PC-3 (cell line): ENCODE measurements around the gene MACROH2A1. TPM values are rescaled to one million over a fixed set of nuclear protein-coding genes. Genes with fewer than 3 reads are reported as not detected.

Experiments
- ATAC-seq: fragments of 200-7000 bp; cut with Tn5 transposase; 2 replicates; pipeline ENCODE4 v1.9.1; 2020; ENCODE audit warnings: mild to moderate bottlenecking, moderate library complexity
- Bru-seq: library from RNA; stranded (reverse); fragments of 400-500 nt; gene quantifications from one replicate; lab custom pipeline; 2021; lab: Mats Ljungman, UMichigan
- BruChase-seq, 2 experiments: library from RNA; stranded (reverse); fragments of 400-500 nt; gene quantifications; one replicate each; lab custom pipeline; 2021; lab: Mats Ljungman, UMichigan
- BruUV-seq: library from RNA; stranded (reverse); fragments of 400-500 nt; replicated peaks from 2 replicates; lab custom pipeline; 2021; lab: Mats Ljungman, UMichigan
- CTCF ChIA-PET: fragments of 300-600 bp; sonication (Branson Sonifier 250); formaldehyde crosslinking; loops from one replicate; lab custom pipeline; 2022; ENCODE audit warnings: antibody characterized with exemption; lab: Charles Lee
- POLR2A ChIA-PET: fragments of 300-600 bp; sonication (Branson Sonifier 250); formaldehyde crosslinking; loops from one replicate; lab custom pipeline; 2022; ENCODE audit warnings: antibody characterized with exemption; ENCODE audit not compliant: unreplicated experiment; lab: Charles Lee
- DNase-seq: peaks from one replicate; pipeline ENCODE4 v3.0.0-alpha.2; 2015
- H2AFZ ChIP-seq: fragments of 300-600 bp; sonication (generic); 2 replicates; pipeline ENCODE4 v1.6.0; 2016; ENCODE audit warnings: antibody characterized with exemption, low read length
- H3F3A ChIP-seq: fragments of 300-600 bp; sonication (generic); one replicate; pipeline ENCODE4 v1.6.0; 2017; ENCODE audit warnings: antibody characterized with exemption, low read length, control low read depth, mild to moderate bottlenecking; ENCODE audit not compliant: unreplicated experiment
- H3K27ac ChIP-seq: fragments of 300-600 bp; sonication (generic); 2 replicates; pipeline ENCODE4 v1.5.1; 2016; ENCODE audit warnings: mild to moderate bottlenecking, low read length
- H3K27me3 ChIP-seq: fragments of 300-600 bp; sonication (generic); 2 replicates; pipeline ENCODE4 v1.6.1; 2016; ENCODE audit warnings: low read length, mixed read lengths
- H3K36me3 ChIP-seq: fragments of 300-600 bp; sonication (generic); 2 replicates; pipeline ENCODE4 v1.6.1; 2016; ENCODE audit warnings: low read depth, mixed run types, low read length, mixed read lengths
- H3K4me1 ChIP-seq: fragments of 300-600 bp; sonication (generic); 2 replicates; pipeline ENCODE4 v1.5.1; 2016; ENCODE audit warnings: low read length; ENCODE audit not compliant: insufficient read depth
- H3K4me2 ChIP-seq: fragments of 300-600 bp; sonication (generic); 2 replicates; pipeline ENCODE4 v1.6.0; 2016; ENCODE audit warnings: low read length
- H3K4me3 ChIP-seq: fragments of 300-600 bp; sonication (generic); 2 replicates; pipeline ENCODE4 v1.5.1; 2016; ENCODE audit warnings: mild to moderate bottlenecking, low read length, mixed read lengths
- H3K79me2 ChIP-seq: fragments of 300-600 bp; sonication (generic); 2 replicates; pipeline ENCODE4 v1.6.1; 2017; ENCODE audit warnings: low read length, mixed read lengths
- H3K9ac ChIP-seq: fragments of 300-600 bp; sonication (generic); 2 replicates; pipeline ENCODE4 v1.6.0; 2016; ENCODE audit warnings: mild to moderate bottlenecking, low read length
- H3K9me2 ChIP-seq: fragments of 300-600 bp; sonication (generic); replicated peaks from 2 replicates; pipeline ENCODE4 v1.6.1; 2016; ENCODE audit warnings: mixed run types, low read length, mixed read lengths
- H3K9me3 ChIP-seq: fragments of 300-600 bp; sonication (generic); 2 replicates; pipeline ENCODE4 v1.6.1; 2016; ENCODE audit warnings: low read length, mixed read lengths
- H4K20me1 ChIP-seq: fragments of 300-600 bp; sonication (generic); 2 replicates; pipeline ENCODE4 v1.6.1; 2016; ENCODE audit warnings: low read length, mixed read lengths
- CTCF ChIP-seq: fragments of 300-600 bp; sonication (generic); conservative IDR thresholded peaks from 2 replicates; pipeline ENCODE4 v1.5.1; 2017; ENCODE audit warnings: antibody characterized with exemption, low read depth, mild to moderate bottlenecking, low read length
- EZH2 ChIP-seq: fragments of 300-600 bp; sonication (generic); IDR thresholded peaks from one replicate; pipeline ENCODE4 v1.6.1; 2017; ENCODE audit warnings: antibody characterized with exemption, mild to moderate bottlenecking, low read length; ENCODE audit not compliant: unreplicated experiment
- EZH2phosphoT487 ChIP-seq: fragments of 300-600 bp; sonication (generic); IDR thresholded peaks from 2 replicates; pipeline ENCODE4 v1.6.1; 2018; ENCODE audit warnings: mild to moderate bottlenecking, antibody characterized with exemption, low read length, borderline replicate concordance
- intact Hi-C: fragments of 100-400 bp; cut with micrococcal nuclease; formaldehyde crosslinking; loops from 2 replicates; pipeline ENCODE4 v1.9.0; 2023
- long read RNA-seq: library from polyadenylated mRNA; unstranded; transcript quantifications from one replicate; pipeline ENCODE4 v2.0.0, GENCODE V29; 2021; ENCODE audit not compliant: unreplicated experiment
- total RNA-seq: library from RNA; depleted of rRNA; stranded (reverse); fragments of >200 nt; gene quantifications from 2 replicates; pipeline ENCODE4 v1.2.3, GENCODE V29; 2014; rRNA removed

MACROH2A1 gene
- total RNA-seq (388 and 455 TPM in 2 replicates), Bru-seq, nascent RNA (percentile 87 among the genes with signal in this experiment), BruChase-seq, experiment 1, labeled RNA remaining after a 6-hour chase (percentile 76 among the genes with signal in this experiment), BruChase-seq, experiment 2, labeled RNA remaining after a 2-hour chase (percentile 88 among the genes with signal in this experiment)
- long read RNA-seq, full-length matches to known transcripts = 104 of 294 reads
- long read RNA-seq, partial matches to known transcripts = 18 of 294 reads
- long read RNA-seq, other reads (novel, unspliced or antisense) = 172 of 294 reads

GRCh38 chr5:135398855-135399793 lies at the start of gene MACROH2A1:
Gene MACROH2A1, minus strand, starts transcription at chr5:135399231. Its CDS starts 10,138 bp downstream, at chr5:135389093.
- Histone ChIP-seq H3K27ac (peak within 1 kb of the TSS; percentile 77), H3K27me3 (no peaks in the 10 kb centered on the region), H3K4me3 (peak within 1 kb of the TSS; percentile 94), H3K79me2 (peaks cover 46% of the 10 kb centered on the region), H3K4me2 (peak within 1 kb of the TSS; percentile 97), H2AFZ (peak within 1 kb of the TSS; percentile 96), H3K4me1 (peaks cover 23% of the 10 kb centered on the region), H3K9me2 (no peaks in the 10 kb centered on the region), H3K9ac (peak within 1 kb of the TSS; percentile 98), H3F3A (no peaks in the 10 kb centered on the region), H4K20me1 (peaks cover 39% of the 10 kb centered on the region), H3K36me3 (no peaks in the 10 kb centered on the region; the same call in 1 of the 2 replicates), H3K9me3 (no peaks in the 10 kb centered on the region)
- ChIA-PET CTCF (no interaction called here), POLR2A (no interaction called here)
- TF ChIP-seq CTCF (no peak), EZH2 (no peak)
- BruUV-seq = no TSS peak
- DNase-seq (peak; percentile 69), ATAC-seq (peak; percentile 79)
- intact Hi-C loops = no loop called here

DNA sequence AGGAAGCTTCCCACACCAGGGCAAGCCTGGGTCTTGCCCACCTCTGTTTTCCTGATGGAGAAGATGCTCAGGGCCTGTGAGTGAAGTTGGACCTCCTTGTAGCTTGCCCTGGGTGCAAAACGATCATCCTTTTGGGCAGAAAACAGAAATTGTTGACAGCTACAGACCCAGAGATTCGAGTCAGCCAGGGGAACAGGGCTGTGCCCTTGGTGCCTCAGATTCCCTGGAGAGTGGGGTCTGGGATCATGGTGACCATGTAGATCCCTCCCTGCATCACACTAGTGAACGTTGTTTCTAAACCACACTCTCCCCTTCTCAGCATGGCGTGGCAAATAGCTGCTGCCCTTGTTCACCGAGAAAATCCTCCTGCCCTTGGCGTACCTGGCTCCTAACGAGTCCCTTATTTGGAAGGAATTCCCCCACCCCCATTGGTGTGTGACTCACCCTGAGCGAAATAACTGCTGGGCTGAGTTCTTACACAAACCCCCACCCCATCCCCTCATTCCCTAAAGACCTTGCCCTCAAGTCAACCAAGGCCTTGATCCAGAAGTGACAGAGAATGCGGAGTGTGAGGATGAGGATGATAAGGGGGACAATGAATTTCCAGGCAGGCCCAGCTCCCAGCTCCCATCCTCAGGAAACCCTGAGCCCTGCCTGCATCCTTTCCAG lies 49.2 kb upstream of the MACROH2A1 start:
- Histone ChIP-seq H3K36me3 (no peaks in the 10 kb centered on the region), H3K9me2 (no peaks in the 10 kb centered on the region), H3K4me2 (no peak overlapping the region), H3K27me3 (no peaks in the 10 kb centered on the region), H3K9ac (no peak overlapping the region), H3K27ac (no peak overlapping the region), H2AFZ (no peak overlapping the region), H3K79me2 (no peaks in the 10 kb centered on the region), H3F3A (no peaks in the 10 kb centered on the region), H3K4me1 (no peaks in the 10 kb centered on the region), H3K4me3 (no peak overlapping the region), H4K20me1 (no peaks in the 10 kb centered on the region), H3K9me3 (no peaks in the 10 kb centered on the region)
- TF ChIP-seq EZH2phosphoT487 (no peak), EZH2 (no peak), CTCF (no peak)
- POLR2A ChIA-PET = interaction anchor here (0.5 kb wide), 1 partner anchor 111 kb away, joined by 4 read pairs; no protein-coding TSS in a partner anchor
- no peak for ATAC-seq
- DNase-seq = no peak
- CTCF ChIA-PET = no interaction called here
- intact Hi-C loops = no loop called here
- BruUV-seq = no TSS peak
